CD14-positive monocyte (primary cell): ENCODE results near the gene TOB2. TPM values are rescaled to one million over a fixed set of nuclear protein-coding genes. Genes with fewer than 3 reads are reported as not detected.

Source experiments
- DNase-seq, 3 donors: peaks; one replicate each; pipeline ENCODE4 v3.0.0-alpha.2; 2011 to 2022
- H2AFZ ChIP-seq: 2 replicates; pipeline ENCODE4 v1.6.0; 2012; ENCODE audit warnings: mild to moderate bottlenecking, low read depth, low read length, inconsistent platforms; ENCODE audit not compliant: insufficient read depth, poor library complexity, severe bottlenecking
- H3K27ac ChIP-seq, 2 donors: 1 replicate in 1 of 2; 2 replicates in 1 of 2; pipeline ENCODE4 v1.5.1; 2012 to 2013; ENCODE audit warnings: low read length in 2 of 2, control low read depth in 1 of 2, inconsistent platforms in 1 of 2, low read depth in 1 of 2, mild to moderate bottlenecking in 1 of 2
- H3K27me3 ChIP-seq, 2 donors: one replicate each; pipeline versions ENCODE4 v1.6.0 to v1.6.1; 2011 to 2013; ENCODE audit warnings: low read length in 2 of 2; ENCODE audit not compliant: control insufficient read depth in 2 of 2, insufficient read depth in 2 of 2
- H3K36me3 ChIP-seq, 2 donors: replicated peaks in 1 of 2; 1 replicate in 1 of 2; 2 replicates in 1 of 2; pipeline versions ENCODE4 v1.5.1 to v1.6.1; 2012 to 2013; ENCODE audit warnings: low read length in 2 of 2, control low read depth in 1 of 2, inconsistent platforms in 1 of 2, mild to moderate bottlenecking in 1 of 2; ENCODE audit not compliant: insufficient read depth in 2 of 2, control insufficient read depth in 1 of 2
- H3K4me1 ChIP-seq, 2 donors: 1 replicate in 1 of 2; 2 replicates in 1 of 2; pipeline versions ENCODE4 v1.5.1 to v1.6.1; 2012 to 2013; ENCODE audit warnings: low read length in 2 of 2, control low read depth in 1 of 2, inconsistent platforms in 1 of 2, mild to moderate bottlenecking in 1 of 2, moderate library complexity in 1 of 2; ENCODE audit not compliant: insufficient read depth in 2 of 2, control insufficient read depth in 1 of 2
- H3K4me2 ChIP-seq: replicated peaks from 2 replicates; pipeline ENCODE3; 2012; ENCODE audit warnings: low read length, moderate library complexity, mild to moderate bottlenecking; ENCODE audit not compliant: poor library complexity, severe bottlenecking; ENCODE audit errors: extremely low read depth
- H3K4me3 ChIP-seq, 3 experiments: fragments of 200-600 bp in 1 of 3; sonication (generic) in 1 of 3; replicated peaks in 1 of 3; 1 replicate in 2 of 3; 2 replicates in 1 of 3; pipeline ENCODE4 v1.5.1; 2011 to 2013; ENCODE audit warnings: low read length in 3 of 3, mild to moderate bottlenecking in 3 of 3, control low read depth in 2 of 3, low read depth in 2 of 3, inconsistent platforms in 1 of 3, moderate library complexity in 1 of 3
- H3K79me2 ChIP-seq: 2 replicates; pipeline ENCODE4 v1.6.0; 2012; ENCODE audit warnings: mild to moderate bottlenecking, control low read depth, inconsistent platforms, low read length, moderate library complexity; ENCODE audit not compliant: insufficient read depth
- H3K9ac ChIP-seq: 2 replicates; pipeline ENCODE4 v1.6.0; 2017; ENCODE audit warnings: low read length, mild to moderate bottlenecking; ENCODE audit not compliant: insufficient read depth, poor library complexity, severe bottlenecking
- H3K9me3 ChIP-seq, 2 donors: replicated peaks in 1 of 2; 1 replicate in 1 of 2; 2 replicates in 1 of 2; pipeline versions ENCODE4 v1.5.1 to v1.6.1; 2012 to 2013; ENCODE audit warnings: low read length in 2 of 2, control low read depth in 1 of 2; ENCODE audit not compliant: control insufficient read depth in 1 of 2, insufficient read depth in 1 of 2
- H4K20me1 ChIP-seq: 2 replicates; pipeline ENCODE4 v1.6.0; 2012; ENCODE audit warnings: mild to moderate bottlenecking, low read length, control low read depth, moderate library complexity; ENCODE audit not compliant: insufficient read depth
- H3K27ac Mint-ChIP-seq, 7 donors: one replicate each; pipeline ENCODE4 v1.8.0; 2020; ENCODE audit warnings: mild to moderate bottlenecking in 7 of 7, mixed read lengths in 7 of 7, moderate library complexity in 6 of 7, inconsistent platforms in 2 of 7
- H3K27me3 Mint-ChIP-seq, 3 donors: one replicate each; pipeline ENCODE4 v1.8.0; 2021 to 2022; ENCODE audit warnings: low read depth in 3 of 3, mild to moderate bottlenecking in 3 of 3, mixed read lengths in 3 of 3, moderate library complexity in 3 of 3, inconsistent platforms in 1 of 3
- H3K36me3 Mint-ChIP-seq, 2 donors: one replicate each; pipeline ENCODE4 v1.8.0; 2020; ENCODE audit warnings: mixed read lengths in 2 of 2, inconsistent platforms in 1 of 2, mild to moderate bottlenecking in 1 of 2
- H3K4me1 Mint-ChIP-seq: one replicate; pipeline ENCODE4 v1.8.0; 2020; ENCODE audit warnings: mild to moderate bottlenecking, mixed read lengths
- H3K4me3 Mint-ChIP-seq, 2 donors: one replicate each; pipeline ENCODE4 v1.8.0; 2020; ENCODE audit warnings: mild to moderate bottlenecking in 2 of 2, mixed read lengths in 2 of 2, moderate library complexity in 1 of 2
- H3K9me3 Mint-ChIP-seq, 7 donors: one replicate each; pipeline ENCODE4 v1.8.0; 2020 to 2022; ENCODE audit warnings: mixed read lengths in 7 of 7, mild to moderate bottlenecking in 6 of 7, moderate library complexity in 6 of 7, inconsistent platforms in 2 of 7
- CTCF ChIP-seq: fragments of 200-600 bp; IDR thresholded peaks from one replicate; pipeline ENCODE4 v1.8.0; 2022; ENCODE audit warnings: antibody characterized with exemption, mild to moderate bottlenecking
- WGBS: methylation state at CpG from one replicate; pipeline ENCODE4 v1.1.5; 2013; ENCODE audit warnings: missing lambda C conversion rate; ENCODE audit not compliant: insufficient coverage; 5-methylcytosine and 5-hydroxymethylcytosine counted together
- intact Hi-C, 2 donors: fragments of 100-400 bp; cut with micrococcal nuclease; formaldehyde crosslinking; loops; one replicate each; pipeline versions ENCODE4 v1.15.0 to v1.15.1; 2023
- polyA plus RNA-seq, 3 donors: library from polyadenylated mRNA; depleted of rRNA in 1 of 3; unstranded in 2 of 3; stranded (reverse) in 1 of 3; fragments of 300-500 nt in 2 of 3; fragments of >200 nt in 1 of 3; fragmentation: Illumina TruSeq in 2 of 3; gene quantifications; 1 replicate in 2 of 3; 2 replicates in 1 of 3; pipeline ENCODE4 v1.2.3, GENCODE V29; 2012 to 2021

The TOB2 gene
- polyA plus RNA-seq, 3 donors = 7.0 to 40.4 (median 11.5) TPM

GRCh38 chr22:41418717-41419116 is 27.9 kb downstream of the TOB2 start:
- Histone ChIP-seq H3K4me1 (peaks cover 16 to 21% of the 10 kb centered on the region in 2 donors), H3K9ac (no peak overlapping the region), H3K4me3 (no peak overlapping the region), H2AFZ (no peak overlapping the region), H3K27me3 (no peaks in the 10 kb centered on the region), H3K27ac (no peak overlapping the region), H3K9me3 (no peaks in the 10 kb centered on the region), H3K4me2 (no peak overlapping the region), H3K36me3 (peaks cover 5 to 14% of the 10 kb centered on the region in 2 donors), H3K79me2 (peaks cover 28% of the 10 kb centered on the region), H4K20me1 (peaks cover 8% of the 10 kb centered on the region)
- DNase-seq = no peak
- Mint-ChIP-seq H3K4me3 (no peak overlapping the region), H3K4me1 (peaks cover 20% of the 10 kb centered on the region), H3K9me3 (no peaks in the 10 kb centered on the region), H3K27me3 (no peaks in the 10 kb centered on the region), H3K27ac (no peak overlapping the region), H3K36me3 (peaks cover 11 to 15% of the 10 kb centered on the region in 2 donors)
- intact Hi-C loops = no loop called here
- no peak for TF ChIP-seq CTCF
- 100% methylated on average over 3 of the region's 9 CpGs for WGBS

- intact Hi-C loops = no loop called here
- H3K4me1 ChIP-seq = peaks cover 19 to 24% of the 10 kb centered on the region in 2 donors
Measured at GRCh38 chr22:41417622-41418390, 28.8 kb downstream of the TOB2 start.

More at GRCh38 chr22:41417622-41418390, 28.8 kb downstream of the TOB2 start:
- no peak overlapping the region for H3K4me3 ChIP-seq
- no peak for TF ChIP-seq CTCF
- peak overlapping the region in 1 of 2 donors; percentile 36 for H3K27ac ChIP-seq
- WGBS = 95% methylated on average over 10 of the region's 13 CpGs
- no peak overlapping the region for H3K4me2 ChIP-seq
- no peak for DNase-seq
- H3K36me3 Mint-ChIP-seq = peaks cover 6 to 7% of the 10 kb centered on the region in 2 donors
- H4K20me1 ChIP-seq = peaks cover 8% of the 10 kb centered on the region
- peaks cover 20% of the 10 kb centered on the region for H3K4me1 Mint-ChIP-seq
- H3K9me3 Mint-ChIP-seq = no peaks in the 10 kb centered on the region
- no peaks in the 10 kb centered on the region for H3K9me3 ChIP-seq
- H3K79me2 ChIP-seq = peaks cover 29% of the 10 kb centered on the region
- H3K9ac ChIP-seq = no peak overlapping the region
- H3K27me3 Mint-ChIP-seq = no peaks in the 10 kb centered on the region
- H3K27ac Mint-ChIP-seq = peak overlapping the region in 1 of 7 donors; percentile 30
- H3K27me3 ChIP-seq = no peaks in the 10 kb centered on the region
- H2AFZ ChIP-seq = no peak overlapping the region
- H3K4me3 Mint-ChIP-seq = no peak overlapping the region
- peaks cover 0 to 6% of the 10 kb centered on the region in 2 donors for H3K36me3 ChIP-seq
